Measurements from ENCODE around the gene OST4.
"Not testable (repeated sequence)": the region's sequence is repeated elsewhere in the genome, so short reads cannot be mapped to it uniquely, and the experiment has no call there.

The OST4 gene

GRCh38 chr2:27078267-27079194 is 7.1 kb upstream of the OST4 start, which contains the start of gene EMILIN1:
TSS of gene EMILIN1 (plus strand) at chr2:27078615. CDS start at chr2:27079066, 451 bp downstream.
- no peak for DNase-seq

- no peak for DNase-seq
Observed at GRCh38 chr2:27077231-27077630, 5.8 kb upstream of the OST4 start.

- DNase-seq = no peak
Observed at GRCh38 chr2:27076323-27076722, 4.9 kb upstream of the OST4 start.

GRCh38 chr2:27075566-27075871 is 4.1 kb upstream of the OST4 start:
- not testable (repeated sequence) for DNase-seq

GRCh38 chr2:27074738-27075565 is 3.5 kb upstream of the OST4 start:
- DNase-seq = peak; percentile 52

GRCh38 chr2:27073782-27074181 is 2.3 kb upstream of the OST4 start:
- no peak for DNase-seq

DNA sequence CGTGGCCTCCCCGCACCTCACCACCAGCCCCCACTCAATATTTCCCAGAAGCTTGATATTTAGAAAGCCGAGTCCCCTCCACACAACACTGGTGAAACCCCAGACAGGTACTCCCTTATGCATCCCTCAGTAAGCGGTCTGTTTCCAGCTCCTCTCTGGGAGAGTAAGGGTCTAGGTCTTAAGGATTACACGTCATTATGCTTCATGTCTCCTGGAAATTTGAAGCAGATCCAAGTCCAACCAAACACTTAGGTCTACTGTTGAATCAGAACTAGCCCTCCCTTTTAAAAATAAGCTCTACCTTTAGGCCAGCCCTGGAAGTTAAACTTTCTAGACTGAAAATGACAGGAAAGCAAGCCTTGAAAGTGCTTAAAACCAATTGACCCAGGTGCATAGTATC is 1.5 kb upstream of the OST4 start:
- DNase-seq = no peak

- DNase-seq = peak; percentile 37
Observed at GRCh38 chr2:27071990-27072830, 756 bp upstream of the OST4 start.

DNA sequence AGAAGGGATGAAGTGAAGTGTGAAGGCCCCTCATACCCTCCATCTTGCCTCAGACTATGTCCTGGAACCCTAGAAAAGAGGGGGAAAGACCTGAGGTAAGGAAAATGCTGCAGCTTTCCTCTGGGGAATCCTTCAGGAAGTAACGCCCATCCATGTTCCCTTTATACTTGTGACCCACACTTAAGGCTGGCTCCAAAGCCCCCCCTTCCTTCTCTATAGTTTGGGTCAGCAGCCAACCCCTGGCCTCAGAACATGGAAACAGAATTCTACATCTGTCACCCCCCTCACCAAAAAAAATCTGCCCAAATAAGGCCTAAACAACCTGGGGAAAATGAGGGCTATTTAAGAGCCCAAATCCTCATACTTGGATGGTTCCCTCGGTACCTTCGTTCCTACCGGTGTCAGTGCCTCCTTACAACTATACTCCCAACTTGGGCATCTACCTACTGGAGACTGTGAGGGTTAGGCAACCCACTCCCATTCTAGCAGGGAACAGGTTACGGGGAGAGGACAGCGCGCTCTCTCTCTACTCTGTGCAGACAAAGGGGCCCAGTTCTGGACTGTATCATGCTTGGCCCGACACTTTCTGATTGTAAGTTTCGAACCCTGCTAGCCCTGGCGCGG is 689 bp downstream of the OST4 start:
- no peak for DNase-seq

GRCh38 chr2:27069961-27070618 is 1.4 kb downstream of the OST4 start:
- no peak for DNase-seq

GRCh38 chr2:27069436-27069835 is 2.0 kb downstream of the OST4 start:
- no peak for DNase-seq

- DNase-seq = no peak
Observed at GRCh38 chr2:27067385-27067784, 4.1 kb downstream of the OST4 start.

GRCh38 chr2:27065128-27065527 is 6.3 kb downstream of the OST4 start:
- no peak for DNase-seq

DNA sequence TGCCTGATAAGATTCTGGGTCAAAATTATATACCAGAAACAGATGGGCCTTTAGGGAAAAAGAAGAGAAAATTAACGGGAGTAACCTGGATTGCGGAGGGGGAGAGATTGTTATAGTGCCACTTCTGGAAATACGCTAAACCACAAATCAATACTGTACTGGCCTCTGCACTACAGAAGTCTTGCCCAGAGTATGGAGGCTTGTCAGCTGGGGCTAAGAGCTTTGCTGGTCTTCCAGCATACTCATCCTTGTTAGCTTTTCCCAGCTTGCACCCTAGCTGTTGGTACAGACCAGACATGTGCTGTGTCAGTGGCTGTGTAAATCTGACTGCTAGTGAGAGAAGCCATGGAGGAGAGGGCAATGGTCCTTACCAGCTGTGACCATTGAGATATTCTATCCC is 11.1 kb downstream of the OST4 start:
- no peak for DNase-seq

DNA sequence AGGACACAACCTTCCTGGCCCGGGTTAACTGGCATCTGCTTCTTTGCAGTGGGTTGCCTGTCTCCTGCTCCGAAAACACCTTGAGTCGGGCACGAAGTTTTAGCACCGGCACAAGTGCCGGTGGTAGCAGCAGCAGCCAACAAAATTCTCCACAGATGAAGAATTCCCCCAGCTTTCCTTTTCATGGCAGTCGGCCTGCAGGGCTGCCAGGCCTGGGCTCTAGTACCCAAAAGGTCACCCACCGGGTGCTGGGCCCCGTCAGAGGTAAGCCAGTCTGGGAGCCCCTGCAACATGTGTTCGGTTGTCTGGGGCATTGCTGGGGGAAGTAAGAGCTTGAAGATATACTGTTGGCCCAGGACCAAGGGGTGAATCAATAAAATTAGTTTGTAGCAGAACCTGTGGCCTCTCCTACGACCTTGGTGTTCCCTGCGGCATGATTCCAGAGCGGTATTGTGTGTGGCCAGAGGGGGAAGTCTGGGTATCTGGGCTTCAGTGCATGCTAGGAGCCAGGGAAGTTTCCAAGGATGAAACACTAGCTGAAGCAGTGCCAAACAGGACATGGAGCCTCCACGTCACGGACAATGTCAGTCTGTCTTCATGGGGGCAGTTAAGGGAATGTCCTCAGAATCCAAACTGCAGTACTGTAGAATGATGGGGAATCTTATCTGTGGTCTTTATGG is 12.2 kb downstream of the OST4 start:
- no peak for DNase-seq

DNA sequence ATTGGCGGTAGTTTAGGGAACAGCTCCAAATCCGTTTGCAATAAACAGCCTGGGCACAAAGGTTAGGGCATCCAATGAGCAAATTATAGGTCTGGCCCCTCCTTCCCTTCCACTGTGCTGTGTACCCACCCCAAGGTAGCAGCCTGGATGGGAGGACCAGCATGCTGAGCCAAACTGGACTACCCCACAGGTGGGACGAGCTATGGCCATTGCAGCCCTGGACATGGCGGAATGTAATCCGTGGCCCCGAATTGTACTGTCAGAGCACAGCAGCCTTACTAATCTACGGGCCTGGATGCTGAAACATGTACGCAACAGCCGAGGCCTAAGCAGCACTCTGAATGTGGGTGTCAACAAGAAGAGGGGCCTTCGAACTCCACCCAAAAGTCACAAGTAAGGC is 13.2 kb downstream of the OST4 start:
- no peak for DNase-seq

DNA sequence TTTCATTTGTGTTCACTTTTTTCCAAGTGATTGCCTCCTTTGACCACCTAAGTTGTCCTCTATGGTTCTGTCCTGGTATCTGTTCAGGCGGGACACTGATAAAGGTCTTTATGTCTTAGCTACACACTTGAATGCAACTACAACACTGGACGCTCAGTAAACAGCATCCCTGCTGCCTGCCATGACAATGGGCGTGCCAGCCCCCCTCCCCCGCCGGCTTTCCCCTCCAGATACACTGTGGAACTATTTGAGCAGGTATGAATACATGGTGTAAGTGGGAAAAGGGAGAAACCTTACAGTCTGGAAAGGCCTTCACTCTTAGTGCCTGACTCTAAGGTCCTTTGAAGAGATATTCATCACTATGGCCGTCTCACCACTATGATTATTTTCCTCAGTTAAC is 14.3 kb downstream of the OST4 start:
- DNase-seq = no peak

DNA sequence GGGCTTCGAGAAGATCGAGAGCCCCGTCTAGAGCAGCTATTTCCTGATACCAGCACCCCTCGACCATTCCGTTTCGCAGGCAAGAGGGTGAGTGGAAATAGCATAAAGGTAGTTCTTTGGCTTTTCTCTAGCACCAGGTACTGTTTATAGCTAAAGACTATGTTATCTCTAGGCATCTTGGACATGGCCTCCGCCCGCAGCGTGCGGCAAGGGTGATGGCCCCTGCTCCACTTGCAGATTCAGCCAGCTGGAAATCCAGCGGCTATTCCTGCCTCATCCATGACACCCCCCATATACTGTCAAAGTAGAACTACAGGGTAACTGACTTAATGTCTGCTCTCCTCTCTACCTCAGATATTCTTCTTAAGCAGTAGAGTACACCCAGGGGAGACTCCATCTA is 16.7 kb downstream of the OST4 start:
- no peak for DNase-seq

DNA sequence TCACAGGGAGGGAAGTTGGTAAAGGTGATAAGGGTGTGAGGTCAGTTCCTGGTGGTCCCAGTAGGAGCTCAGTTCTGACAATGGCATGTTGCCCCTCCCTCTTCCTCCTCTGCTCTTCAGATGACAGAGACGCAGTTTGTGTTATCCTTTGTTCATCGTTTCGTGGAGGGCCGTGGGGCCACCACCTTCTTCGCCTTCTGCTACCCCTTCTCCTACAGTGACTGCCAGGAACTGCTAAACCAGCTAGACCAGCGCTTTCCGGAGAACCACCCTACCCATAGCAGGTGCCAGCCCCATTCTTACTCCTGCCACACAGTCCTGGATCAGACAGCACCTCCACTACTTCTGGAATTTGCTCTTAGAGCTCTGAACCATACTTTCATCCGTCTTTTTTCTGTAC is 17.7 kb downstream of the OST4 start:
- no peak for DNase-seq

- no peak for DNase-seq
Observed at GRCh38 chr2:27053321-27053720, 18.1 kb downstream of the OST4 start.

GRCh38 chr2:27051902-27052645 is 19.4 kb downstream of the OST4 start:
- no peak for DNase-seq

Data from NCI-H69 (cell line).